Measurements from ENCODE around the gene AHDC1. TPM values are rescaled to one million over a fixed set of nuclear protein-coding genes. Genes with fewer than 3 reads are reported as not detected.

Gene AHDC1
- total RNA-seq, 4 donors from 2014 or later, result 14.7 to 54.3 (median 35.4) TPM

DNA sequence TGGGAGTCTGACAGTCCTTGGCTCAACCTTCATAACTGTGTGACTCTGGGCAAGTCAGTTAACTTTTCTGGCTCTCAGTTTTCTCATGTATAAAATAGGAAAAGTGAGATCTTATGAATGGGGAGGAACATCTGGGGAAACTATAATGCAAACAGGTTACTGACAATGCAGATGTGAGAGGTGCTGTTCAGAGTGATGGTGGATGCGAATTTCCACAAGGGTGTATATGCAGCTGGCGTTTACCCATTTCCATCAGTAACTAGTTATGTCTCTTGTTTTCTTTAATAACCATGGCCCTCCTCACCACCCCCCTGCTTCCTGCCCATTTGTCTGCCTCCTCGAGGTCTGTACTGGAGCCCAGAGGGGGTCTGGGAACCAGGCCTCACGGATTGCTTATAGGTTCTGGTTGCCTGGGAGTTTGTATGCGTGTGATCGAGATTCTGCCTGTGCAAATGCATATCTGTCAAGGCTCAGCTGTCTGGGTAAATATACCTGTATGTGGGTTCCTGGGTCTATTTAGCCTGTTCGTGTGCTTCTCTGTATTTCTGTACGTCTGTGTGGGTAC is 44.4 kb downstream of the AHDC1 start:
- peaks cover 91 to 99% (median 97%) of the 10 kb centered on the region in 4 donors for H3K4me1 ChIP-seq
- no peak for TF ChIP-seq POLR2AphosphoS5 (IDR thresholded peaks at IDR 0.05)
- TF ChIP-seq EP300 (IDR thresholded peaks at IDR 0.05), result no peak
- TF ChIP-seq, protein P1, sequence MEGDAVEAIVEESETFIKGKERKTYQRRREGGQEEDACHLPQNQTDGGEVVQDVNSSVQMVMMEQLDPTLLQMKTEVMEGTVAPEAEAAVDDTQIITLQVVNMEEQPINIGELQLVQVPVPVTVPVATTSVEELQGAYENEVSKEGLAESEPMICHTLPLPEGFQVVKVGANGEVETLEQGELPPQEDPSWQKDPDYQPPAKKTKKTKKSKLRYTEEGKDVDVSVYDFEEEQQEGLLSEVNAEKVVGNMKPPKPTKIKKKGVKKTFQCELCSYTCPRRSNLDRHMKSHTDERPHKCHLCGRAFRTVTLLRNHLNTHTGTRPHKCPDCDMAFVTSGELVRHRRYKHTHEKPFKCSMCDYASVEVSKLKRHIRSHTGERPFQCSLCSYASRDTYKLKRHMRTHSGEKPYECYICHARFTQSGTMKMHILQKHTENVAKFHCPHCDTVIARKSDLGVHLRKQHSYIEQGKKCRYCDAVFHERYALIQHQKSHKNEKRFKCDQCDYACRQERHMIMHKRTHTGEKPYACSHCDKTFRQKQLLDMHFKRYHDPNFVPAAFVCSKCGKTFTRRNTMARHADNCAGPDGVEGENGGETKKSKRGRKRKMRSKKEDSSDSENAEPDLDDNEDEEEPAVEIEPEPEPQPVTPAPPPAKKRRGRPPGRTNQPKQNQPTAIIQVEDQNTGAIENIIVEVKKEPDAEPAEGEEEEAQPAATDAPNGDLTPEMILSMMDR (IDR thresholded peaks at IDR 0.05), result no peak
- TF ChIP-seq POLR2A (IDR thresholded peaks at IDR 0.05; ENCODE audit: low read depth), result no peak
- H3K27ac ChIP-seq (replicated peaks in 1 of 4), result peak overlapping the region; percentile 79 to 98 (median 94)
- no peak overlapping the region for H3K4me3 ChIP-seq
- intact Hi-C loops (cut with DNase I), result no loop called here
- H3K36me3 ChIP-seq, result peaks cover 6 to 14% (median 12%) of the 10 kb centered on the region in 4 donors
- H3K9me3 ChIP-seq, result no peaks in the 10 kb centered on the region
- DNase-seq (ENCODE audit: extremely low spot score), result no peak
- WGBS, result 63% methylated on average over 8 of the region's 8 CpGs
- no peaks in the 10 kb centered on the region for H3K27me3 ChIP-seq

DNA sequence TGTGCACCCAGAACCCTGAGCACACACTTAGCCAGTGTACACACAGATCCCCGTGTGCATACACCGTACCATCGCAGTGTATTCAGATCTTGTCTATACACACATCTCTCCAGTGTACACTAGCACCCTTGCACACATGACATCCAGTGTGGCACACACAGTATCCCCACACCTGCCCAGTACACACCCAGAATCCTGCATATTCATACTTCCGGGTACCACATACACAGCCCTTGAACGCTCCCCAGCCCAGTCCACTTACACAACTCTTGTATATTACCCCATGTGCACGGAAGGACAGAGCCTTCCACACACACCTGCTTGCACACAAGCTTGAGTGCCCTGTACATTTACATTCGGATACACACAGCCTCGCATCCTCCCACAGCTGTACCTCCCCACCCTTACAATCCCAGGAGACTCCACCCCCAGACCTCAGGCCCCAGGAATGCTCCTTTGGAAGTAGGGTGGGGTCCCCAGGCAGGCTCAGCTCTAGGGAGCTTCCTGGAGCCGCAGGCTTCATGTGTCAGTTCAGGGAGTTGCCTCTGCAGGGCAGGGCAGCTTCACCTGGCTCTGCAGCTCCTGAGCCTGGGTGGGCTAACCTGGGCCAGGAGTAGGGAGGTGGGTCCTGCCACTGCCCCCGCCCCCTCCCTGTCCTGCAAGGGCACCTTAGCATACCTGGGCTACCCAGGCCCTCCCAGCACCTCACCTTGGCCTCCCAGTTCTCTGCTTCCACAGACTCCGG is 46.2 kb downstream of the AHDC1 start:
- no peak for DNase-seq (ENCODE audit: extremely low spot score)
- peaks cover 78 to 92% (median 88%) of the 10 kb centered on the region in 4 donors for H3K4me1 ChIP-seq
- peaks cover 9 to 19% (median 18%) of the 10 kb centered on the region in 4 donors for H3K36me3 ChIP-seq

DNA sequence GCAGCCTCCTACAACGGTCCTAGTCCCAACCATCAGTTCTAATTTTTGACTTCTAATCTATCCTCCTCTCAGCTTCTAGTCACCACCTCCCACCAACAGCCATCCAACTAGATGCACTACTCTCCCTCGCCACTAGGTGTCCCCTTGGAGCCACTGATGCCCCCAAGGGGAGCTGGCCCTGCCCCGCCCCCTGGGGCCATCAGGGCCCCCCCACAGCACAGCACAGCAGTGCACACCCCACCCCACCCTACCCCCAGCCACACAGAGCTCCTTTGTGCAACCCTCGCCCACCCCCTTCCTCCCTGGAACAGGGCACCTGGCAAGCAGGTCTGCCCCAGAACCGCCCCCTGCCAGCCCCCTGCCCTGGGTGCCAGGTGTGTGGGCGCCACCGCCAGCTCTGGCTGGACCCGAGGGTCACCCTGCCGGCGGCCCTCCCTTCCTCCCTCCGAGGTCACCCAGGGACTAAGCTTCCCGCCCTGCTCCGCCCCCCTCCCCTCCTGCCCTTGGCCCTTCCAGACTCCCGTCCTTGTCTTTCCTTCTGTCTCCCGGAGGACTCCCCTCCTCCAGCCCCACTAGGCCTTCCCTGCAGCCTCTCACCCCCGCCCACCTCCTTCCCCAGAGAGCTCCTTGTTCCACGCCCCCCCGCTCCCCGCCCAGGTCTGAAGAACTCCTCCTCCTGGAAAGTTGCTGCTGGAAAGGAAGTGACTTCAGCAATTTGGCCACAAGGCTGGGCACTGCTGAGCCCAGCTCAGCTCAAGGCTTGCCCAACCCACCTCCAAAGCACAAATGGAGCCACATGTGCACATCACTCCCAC is 47.0 kb downstream of the AHDC1 start:
- Histone ChIP-seq H3K27ac (replicated peaks in 1 of 4) (peak overlapping the region; percentile 75 to 98 (median 89)), H3K36me3 (peaks cover 11 to 27% (median 25%) of the 10 kb centered on the region in 4 donors), H3K9me3 (no peaks in the 10 kb centered on the region), H3K27me3 (no peaks in the 10 kb centered on the region), H3K4me1 (peaks cover 70 to 84% (median 80%) of the 10 kb centered on the region in 4 donors), H3K4me3 (peak overlapping the region; percentile 12 to 47 (median 34))
- 3% methylated on average over 14 of the region's 19 CpGs for WGBS
- DNase-seq (ENCODE audit: extremely low spot score), result peak; percentile 98
- TF ChIP-seq POLR2AphosphoS5 (IDR thresholded peaks at IDR 0.05), result peak; percentile 67 to 79
- TF ChIP-seq EP300 (IDR thresholded peaks at IDR 0.05), result no peak
- TF ChIP-seq, protein P1 (IDR thresholded peaks at IDR 0.05), result peak; percentile 96 to 98 (median 97)
- TF ChIP-seq POLR2A (IDR thresholded peaks at IDR 0.05; ENCODE audit: low read depth), result no peak
- intact Hi-C loops (cut with DNase I), result loop anchor here (2.0 kb wide), 1 partner anchor 50 kb away; no protein-coding TSS in a partner anchor

More for the DNA sequence above, 46.2 kb downstream of the AHDC1 start:
- intact Hi-C loops (cut with DNase I), result loop anchor here (2.0 kb wide), 1 partner anchor 49 kb away; no protein-coding TSS in a partner anchor
- Histone ChIP-seq H3K9me3 (no peaks in the 10 kb centered on the region), H3K27me3 (no peaks in the 10 kb centered on the region), H3K4me3 (no peak overlapping the region), H3K27ac (replicated peaks in 1 of 4) (peak overlapping the region; percentile 75 to 98 (median 89))
- TF ChIP-seq EP300 (IDR thresholded peaks at IDR 0.05) (no peak), POLR2A (IDR thresholded peaks at IDR 0.05; ENCODE audit: low read depth) (no peak), POLR2AphosphoS5 (IDR thresholded peaks at IDR 0.05) (no peak)
- TF ChIP-seq, protein P1 (IDR thresholded peaks at IDR 0.05), result no peak
- 42% methylated on average over 10 of the region's 11 CpGs for WGBS

DNA sequence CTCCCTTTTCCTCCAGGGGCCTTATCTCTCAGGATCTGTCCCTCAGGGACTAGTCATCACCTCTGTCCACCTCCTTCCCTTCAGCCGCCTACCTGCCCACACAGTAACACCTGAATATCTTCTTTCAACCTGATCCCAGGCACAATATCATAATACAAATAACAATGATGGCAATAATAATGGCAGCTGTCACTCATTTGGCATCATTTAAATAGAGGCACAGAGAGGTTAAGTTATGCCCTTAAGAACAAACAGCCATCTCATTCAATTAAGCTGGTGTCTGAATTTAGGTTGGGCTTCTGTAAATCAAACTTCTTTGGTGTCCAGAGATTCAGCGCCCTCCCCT is 47.5 kb downstream of the AHDC1 start:
- H3K27ac ChIP-seq (replicated peaks in 1 of 4), result peak overlapping the region; percentile 75 to 98 (median 89)
- WGBS, result 55% methylated on average over 2 of the region's 2 CpGs
- H3K4me3 ChIP-seq, result no peak overlapping the region
- intact Hi-C loops (cut with DNase I), result loop anchor here (2.0 kb wide), 1 partner anchor 50 kb away; no protein-coding TSS in a partner anchor
- H3K27me3 ChIP-seq, result no peaks in the 10 kb centered on the region
- TF ChIP-seq EP300 (IDR thresholded peaks at IDR 0.05) (no peak), POLR2AphosphoS5 (IDR thresholded peaks at IDR 0.05) (no peak), POLR2A (IDR thresholded peaks at IDR 0.05; ENCODE audit: low read depth) (no peak)
- TF ChIP-seq, protein P1 (IDR thresholded peaks at IDR 0.05), result no peak
- H3K4me1 ChIP-seq, result peaks cover 64 to 82% (median 74%) of the 10 kb centered on the region in 4 donors
- H3K36me3 ChIP-seq, result peaks cover 15 to 33% (median 31%) of the 10 kb centered on the region in 4 donors
- no peak for DNase-seq (ENCODE audit: extremely low spot score)
- no peaks in the 10 kb centered on the region for H3K9me3 ChIP-seq

Measured in esophagus muscularis mucosa (tissue), 4 donors.